GM18909 (cell line): ENCODE data around the gene GRID2.
"Not testable (repeated sequence)": the region's sequence is repeated elsewhere in the genome, so short reads cannot be mapped to it uniquely, and the experiment has no call there.

Experiments used
- ATAC-seq: cut with Tn5 transposase; IDR thresholded peaks from one replicate; pipeline ENCODE4 v1.9.1; 2021; ENCODE audit warnings: mild to moderate bottlenecking; ENCODE audit not compliant: unreplicated experiment, poor library complexity

The GRID2 gene

DNA sequence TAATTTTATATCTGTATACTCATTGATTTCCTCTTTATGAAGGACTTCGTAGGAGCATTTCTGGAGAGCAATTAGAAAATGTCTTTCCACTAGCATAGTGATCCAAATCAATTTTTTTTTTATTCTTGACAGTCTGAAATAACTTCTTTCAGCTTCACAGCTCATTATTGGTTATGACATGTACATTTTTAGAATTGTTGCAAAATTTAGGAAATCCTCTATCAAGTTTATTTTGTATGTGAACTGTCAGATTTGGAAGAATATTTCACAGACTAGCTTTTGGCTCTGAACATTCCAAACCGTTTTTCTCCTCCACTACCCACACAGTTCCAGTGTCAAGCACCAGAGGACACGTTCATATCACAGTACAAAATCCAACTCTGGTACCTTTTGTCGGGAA is 1275.2 kb downstream of the GRID2 start:
- ATAC-seq = no peak

DNA sequence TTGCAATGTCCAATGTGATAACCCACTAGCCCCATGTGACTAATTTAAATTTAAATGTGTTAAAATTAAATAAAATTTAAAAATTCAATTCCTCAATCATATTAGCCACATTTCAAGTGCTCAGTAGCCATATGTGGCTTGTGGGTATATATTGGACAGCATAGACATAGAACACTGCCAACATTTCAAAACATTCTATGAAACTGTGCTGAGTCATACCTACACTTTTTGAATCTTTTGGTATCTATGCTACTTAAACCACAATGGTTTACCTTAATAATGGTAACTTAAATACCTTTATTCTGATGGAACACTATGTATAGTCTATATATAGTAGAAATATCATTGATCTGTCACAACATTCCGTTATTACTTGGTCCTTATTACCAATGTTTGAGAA is 1301.4 kb downstream of the GRID2 start:
- ATAC-seq = peak; percentile 64

DNA sequence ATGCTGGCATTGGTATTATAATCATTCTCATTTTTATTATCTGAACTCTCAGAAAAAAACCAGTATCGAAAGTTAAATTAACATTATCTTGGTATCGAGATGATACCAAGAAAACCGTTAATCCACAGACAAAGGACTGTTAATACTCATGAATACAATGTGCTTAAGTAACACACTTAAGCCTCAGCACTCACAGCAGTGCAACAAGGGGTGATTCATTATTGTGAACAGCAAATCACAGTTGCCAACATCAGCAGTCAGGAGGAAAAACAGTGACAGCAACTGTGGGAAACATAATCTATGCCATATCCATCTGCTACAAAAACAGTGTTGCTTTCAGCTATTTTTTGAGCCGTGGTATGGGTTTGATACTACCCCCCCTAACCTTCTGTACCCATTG is 1313.8 kb downstream of the GRID2 start:
- ATAC-seq = no peak

DNA sequence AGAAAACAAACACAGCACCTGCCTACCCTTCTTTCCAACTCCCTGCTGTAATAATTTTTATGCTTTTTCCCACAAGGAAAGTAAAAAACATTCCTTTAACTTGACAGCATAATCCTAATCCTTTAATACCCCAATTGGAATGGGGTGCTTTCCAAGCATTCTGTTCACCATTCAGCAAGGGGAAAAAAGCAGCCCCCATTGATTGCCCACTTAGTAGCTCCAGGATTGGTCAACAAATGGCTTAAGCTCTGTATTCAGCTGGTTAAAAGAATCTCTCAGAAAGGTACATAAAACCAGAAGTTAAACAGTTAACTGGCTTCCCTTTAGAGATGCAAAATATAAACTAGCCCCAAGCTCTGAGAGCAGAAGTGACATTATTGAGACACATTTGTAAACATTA is 1330.0 kb downstream of the GRID2 start:
- ATAC-seq = no peak

DNA sequence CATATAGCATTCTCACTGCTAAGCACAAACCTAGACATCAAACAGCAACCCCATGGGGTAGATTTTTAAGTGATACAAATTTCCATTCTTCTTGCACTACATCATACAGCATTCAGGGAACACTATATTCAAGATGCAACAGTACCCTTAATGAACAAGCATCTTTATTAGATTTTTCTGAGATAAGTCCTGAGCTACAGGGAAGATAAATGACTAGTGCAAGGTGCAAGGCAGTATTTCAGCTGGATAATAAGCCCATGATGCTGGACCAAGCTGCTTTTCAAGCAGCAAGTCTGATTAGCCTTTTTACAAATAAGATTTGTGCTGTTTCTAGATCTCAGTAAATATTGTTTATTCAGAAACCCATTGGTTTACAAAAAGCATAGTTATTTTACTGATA is 1332.2 kb downstream of the GRID2 start:
- ATAC-seq = no peak

DNA sequence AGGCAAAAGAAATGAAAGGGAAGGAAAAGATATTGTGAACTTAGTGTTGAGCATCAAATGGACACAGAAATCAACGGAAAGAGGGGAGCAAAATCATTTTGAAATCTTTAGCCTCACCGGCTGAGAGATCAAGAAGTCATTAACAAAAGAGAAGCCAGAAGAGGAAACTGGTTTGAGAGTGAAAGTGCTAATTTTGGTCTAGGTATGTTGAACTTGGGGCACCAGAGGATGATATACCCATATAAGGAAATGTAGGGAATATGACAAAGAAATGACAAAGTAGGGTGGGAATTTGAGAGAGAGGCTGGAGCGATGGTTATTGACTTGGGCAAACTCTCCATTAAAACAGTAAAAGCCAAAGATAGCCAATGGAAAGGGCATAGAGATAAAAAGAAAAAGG is 1341.4 kb downstream of the GRID2 start:
- no peak for ATAC-seq

DNA sequence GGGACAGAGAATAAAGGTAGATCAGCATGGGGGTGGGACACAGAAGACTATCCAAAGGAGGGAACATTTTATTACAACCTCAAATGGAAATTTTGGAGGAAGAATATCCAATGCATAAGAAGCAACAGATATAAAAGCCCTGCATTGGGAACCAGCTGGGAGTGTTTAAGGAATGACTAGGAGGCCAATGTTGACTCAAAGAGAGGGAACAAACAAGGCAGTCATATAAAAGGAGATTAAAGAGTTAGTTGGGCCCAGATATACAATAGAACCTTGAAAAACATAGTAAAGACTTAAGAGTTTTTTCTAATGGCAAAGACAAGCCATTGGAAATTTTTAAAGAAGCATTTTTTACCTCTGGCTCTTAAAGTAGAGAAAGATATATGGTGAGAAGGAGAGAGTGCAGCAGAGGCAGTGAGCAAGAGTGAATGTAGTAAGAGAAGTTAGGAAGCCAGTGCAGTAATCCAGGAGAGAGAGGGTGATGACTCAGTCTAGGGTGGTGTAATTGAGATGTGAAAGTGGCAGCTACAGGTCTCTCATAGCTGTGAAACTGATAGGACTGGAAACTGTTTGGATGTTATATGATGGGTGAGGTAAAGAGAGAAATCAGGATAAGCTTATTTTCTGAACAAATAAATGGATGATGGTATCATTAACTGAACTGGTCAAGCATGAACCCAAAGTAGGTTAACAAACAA is 1342.6 kb downstream of the GRID2 start:
- peak; percentile 43 for ATAC-seq

DNA sequence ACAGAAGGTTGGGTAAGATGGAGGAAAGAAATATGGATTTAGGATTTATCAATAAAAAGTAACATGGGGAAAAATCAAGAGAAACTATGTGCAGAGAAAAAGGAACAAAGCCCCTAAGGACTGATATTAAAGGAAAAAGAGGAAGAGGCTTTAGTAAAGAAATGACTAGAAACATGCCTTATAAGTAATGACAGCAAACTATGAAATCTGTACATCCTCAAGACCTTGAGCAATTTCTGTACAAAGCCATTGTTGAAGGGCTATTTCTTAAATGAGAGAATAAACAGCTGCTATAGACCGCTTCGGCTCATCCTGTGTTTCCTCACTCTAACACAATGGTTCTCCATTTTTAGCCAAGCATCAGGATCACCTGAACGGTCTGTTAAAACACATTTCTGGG is 1344.5 kb downstream of the GRID2 start:
- no peak for ATAC-seq

DNA sequence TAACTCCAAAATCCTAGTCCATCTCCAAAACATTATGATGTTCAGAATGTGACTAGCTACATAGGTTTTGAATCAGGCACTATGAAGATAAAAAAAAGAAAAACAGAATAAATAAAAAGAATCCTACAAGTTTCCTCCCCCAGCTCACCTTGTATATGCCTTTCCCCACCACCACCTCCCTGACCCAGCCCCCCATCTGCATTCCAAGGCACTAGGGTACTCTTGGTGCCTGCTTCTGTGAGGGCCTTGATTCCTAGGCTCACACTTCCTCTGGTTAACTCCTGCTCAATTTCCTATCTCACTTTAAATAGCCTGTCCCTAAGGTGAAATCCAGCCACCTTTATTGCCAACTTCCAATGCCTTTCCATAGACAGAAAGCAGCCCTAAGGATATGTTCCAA is 1346.1 kb downstream of the GRID2 start:
- no peak for ATAC-seq

DNA sequence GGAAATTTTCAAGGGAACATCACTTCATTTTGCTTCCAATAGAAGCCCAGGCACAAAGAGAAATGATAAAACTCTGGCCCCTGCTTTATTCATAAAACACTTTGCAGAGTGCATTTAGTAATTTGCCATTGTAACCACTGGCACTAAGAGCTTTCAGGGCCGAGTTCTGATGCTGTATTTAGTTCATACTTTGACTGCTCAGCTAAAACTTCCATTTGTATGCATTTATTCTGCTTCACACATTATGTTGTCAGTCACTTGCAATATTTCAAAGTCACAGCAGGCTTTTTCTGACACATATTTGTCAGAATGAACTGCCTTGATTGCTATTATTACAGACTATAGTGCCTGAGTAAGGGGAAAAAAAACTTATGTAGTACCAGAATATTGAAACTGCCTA is 1350.4 kb downstream of the GRID2 start:
- ATAC-seq = no peak

DNA sequence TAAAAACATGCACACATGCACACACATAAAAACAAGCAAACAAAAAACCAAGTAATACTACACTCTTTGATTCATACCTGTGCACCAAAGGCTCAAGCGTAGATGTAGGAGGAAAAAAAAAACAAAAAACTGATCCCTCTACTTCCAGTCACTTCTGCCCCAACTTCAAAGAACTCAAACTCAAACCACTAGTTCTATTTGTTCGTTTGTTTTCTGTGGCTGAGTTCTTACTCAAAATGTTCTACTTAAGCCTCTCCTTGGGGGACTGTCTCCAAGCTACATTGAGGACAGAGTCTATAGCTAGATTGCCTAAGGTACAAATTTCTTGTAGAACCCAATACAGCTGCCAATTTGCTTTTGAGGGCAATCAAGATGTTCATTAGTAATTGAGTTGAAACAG is 1353.8 kb downstream of the GRID2 start:
- ATAC-seq = no peak

DNA sequence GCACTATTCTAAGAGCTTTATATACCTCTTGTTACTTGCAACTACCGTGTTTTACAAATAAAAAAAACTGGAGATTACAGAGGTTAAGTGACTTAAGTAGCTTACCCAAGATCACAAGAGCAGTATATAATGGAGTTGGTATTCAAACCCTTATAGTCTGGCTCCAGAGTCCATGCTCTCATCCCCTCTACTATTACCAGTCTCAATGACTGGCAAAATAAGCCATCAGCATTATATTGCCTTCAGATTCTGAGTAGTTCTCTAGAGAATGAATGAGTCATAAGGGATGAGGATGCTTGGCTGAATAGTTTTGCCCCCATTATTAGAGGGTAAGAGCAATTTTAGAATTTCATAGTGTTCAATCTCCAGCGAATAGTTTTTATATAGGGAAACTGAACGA is 1354.7 kb downstream of the GRID2 start:
- no peak for ATAC-seq

DNA sequence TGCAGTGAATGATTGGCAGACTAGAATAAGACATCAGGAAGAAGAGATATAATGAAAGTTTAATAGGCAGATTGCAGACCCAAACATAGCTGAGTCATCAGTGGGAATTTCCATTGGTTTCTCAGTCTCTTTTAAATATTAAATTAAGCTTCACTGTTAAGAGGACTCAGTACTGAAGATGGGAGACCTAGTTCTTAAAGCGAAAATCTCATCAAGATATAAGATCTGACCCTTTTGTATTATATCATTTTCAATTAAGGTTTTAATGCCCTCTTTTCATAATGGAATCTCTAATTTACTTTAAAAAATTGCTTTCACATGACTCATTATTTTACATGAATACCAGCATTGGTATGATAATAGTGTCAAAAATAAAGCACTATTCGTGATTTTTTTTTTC is 1355.9 kb downstream of the GRID2 start:
- ATAC-seq = no peak

DNA sequence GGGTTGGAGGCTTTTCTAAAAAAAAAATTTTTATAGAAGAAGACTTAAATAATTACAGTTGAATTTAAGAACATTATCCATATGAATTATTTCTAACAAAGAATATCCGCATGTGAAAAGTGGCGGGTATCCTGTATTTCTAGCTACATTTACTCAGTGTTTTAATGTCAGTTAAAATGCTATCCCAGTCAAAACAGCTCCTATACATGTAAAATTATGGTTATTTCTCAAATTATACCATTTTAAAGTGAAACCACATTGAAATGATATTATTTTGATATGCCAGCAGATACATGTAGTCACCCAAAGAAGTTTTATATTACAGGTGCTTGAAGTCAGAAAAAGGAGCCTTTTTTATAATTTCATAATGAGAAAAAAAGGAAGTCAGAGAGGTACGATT is 1356.3 kb downstream of the GRID2 start:
- ATAC-seq = no peak

DNA sequence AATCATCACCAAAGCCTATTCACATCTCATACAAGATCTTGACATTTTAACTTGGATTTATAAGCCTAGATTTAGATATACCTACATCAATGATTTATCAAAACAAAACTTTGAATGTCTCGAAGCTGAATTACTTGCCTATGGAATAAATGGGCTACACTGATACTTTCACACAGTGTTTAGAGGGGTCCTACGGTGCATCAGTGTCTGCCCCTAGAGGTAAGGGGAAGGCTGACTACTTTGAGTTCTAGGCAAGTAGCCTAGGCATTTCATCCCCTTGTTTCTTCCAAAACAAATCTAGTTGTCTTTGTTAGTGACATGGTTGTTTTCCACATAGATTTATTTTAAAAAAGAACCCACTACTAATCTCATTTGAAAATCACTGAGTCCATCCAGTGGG is 1366.7 kb downstream of the GRID2 start:
- ATAC-seq = no peak

DNA sequence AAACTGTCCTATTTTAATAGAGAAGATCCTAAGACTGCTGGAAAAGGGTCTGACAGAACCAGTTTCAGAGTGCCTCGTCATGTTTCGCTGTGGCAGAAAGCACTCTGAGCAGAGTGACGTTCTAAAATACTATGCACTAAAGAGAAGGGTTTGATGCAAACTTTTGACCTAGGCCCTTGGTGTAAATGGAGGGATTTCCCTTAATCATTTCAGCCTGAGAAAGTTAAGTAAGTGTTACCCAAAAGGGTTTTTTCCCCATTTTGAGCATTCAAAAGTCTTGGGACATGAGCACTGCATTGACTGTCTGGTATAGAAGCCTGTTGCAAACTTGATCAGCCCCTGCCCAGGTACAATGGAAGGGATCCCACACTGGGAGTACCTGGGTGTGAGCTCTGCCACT is 1367.3 kb downstream of the GRID2 start:
- ATAC-seq = no peak

DNA sequence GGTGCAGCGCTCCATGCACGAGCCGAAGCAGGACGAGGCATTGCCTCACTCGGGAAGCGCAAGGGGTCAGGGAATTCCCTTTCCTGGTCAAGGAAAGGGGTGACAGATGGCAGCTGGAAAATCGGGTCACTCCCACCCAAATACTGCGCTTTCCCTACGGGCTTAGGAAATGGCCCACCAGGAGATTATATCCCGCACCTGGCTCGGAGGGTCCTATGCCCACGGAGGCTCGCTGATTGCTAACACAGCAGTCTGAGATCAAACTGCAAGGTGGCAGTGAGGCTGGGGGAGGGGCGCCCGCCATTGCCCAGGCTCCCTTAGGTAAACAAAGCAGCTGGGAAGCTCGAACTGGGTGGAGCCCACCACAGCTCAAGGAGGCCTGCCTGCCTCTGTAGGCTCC is 1373.2 kb downstream of the GRID2 start:
- ATAC-seq = not testable (repeated sequence)

DNA sequence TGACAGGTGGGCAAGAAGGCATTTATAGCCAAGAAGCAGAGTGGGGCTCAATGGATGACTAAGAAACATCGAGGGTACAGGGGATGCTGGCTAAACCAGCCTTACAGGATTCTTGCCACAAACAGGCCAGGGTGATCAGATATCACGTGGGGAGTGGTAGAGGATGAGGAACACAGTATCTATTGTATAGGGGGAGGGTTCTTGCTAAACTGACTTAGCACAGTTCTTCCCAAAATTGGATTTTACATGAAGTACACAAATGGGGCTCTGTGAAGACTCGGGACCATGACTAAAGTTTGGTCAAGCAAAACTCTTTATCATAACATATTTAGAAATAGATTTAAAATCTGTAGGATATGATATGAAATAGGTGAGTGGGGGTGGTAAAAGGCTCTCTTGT is 1380.8 kb downstream of the GRID2 start:
- no peak for ATAC-seq

DNA sequence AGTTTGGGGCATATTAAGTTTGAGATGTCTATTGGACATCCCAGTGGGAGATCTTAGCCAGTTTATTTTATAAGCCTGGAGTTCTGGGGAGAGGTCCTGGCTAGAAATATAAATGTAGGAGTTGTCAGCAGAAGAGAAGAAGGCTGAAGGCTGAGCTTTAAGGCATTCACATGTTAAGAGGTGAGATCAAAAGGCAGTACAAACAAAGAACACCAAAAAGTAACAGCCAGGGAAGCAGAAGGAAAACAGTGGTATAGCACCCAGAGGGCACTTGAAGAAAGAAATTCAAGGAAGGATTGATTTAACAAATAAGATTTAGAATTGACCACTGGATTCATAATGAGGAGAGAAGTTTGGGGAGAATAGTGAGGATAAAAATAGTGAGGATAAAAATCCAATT is 1383.5 kb downstream of the GRID2 start:
- ATAC-seq = no peak

DNA sequence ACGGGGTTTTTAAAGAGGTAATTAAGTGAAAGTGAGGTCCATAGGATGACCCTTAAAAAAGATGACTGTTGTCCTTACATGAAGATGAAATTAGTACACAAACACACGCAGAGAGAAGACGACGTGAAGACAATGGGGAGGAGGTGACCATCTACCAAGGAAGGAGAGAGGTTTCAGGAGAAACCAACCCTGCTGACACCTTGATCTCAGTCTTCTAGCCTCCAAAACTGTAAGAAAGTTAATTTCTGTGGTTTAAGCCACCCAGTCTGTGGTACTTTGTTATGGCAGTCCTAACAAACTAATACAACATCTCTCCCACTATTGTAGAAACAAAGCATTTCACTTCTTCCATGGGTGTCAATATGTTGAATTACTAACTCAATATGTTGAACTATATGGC is 1385.2 kb downstream of the GRID2 start:
- ATAC-seq = no peak

DNA sequence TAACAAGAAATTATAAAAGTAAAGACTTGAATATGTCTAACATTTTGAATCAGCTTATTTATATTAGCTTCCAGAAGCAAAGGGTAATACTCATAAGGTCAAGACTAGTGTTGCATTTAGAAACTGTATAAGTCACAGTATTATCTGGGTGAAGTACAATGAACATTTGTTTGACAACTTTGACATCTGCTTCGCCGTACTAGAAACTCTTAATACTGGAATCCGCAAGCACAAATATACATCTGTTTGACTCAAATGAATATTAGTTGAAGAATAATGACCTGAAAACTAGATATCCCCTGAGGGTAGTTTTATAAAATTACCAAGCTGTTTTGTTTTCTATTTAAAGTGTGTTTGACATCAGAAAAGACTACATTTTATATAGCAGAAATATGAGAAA is 1389.4 kb downstream of the GRID2 start:
- ATAC-seq = no peak

DNA sequence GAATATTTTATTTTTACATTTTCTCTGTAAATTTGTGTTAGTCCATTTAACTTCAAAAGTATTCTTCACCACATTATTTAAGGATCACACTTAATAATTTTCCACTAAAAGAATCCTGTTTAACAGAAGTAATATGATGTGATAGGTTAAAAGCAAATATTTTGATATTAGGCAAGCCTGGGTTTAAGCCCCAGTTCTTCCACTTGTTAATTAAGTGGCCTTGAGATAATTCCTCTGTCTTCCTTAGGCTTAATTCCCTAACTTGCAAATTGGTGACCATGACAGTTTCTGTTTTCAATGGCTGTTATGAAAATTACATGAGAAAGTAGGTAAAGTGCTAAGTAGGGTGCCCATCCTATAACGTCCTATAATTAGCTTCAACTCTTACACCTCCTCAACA is 1394.9 kb downstream of the GRID2 start:
- ATAC-seq = no peak

DNA sequence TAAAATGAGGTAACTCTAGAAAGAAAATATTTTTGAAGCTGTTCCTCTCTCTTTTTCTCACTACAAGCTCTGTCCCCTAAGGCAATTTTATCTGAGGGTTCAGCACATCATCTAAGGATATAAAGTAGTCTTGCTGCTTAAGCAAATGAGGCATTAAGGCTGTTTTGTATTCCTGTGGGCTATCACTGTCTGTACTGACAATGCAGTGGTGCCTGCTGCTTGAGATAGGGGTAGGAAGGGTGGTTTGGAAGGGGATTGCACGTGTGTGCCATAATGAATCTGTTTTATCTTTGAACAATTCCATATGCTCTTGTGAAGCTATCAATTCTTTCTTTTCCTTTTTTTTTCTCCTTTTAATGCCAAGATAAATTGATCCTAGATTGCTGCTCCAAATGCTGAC is 1396.8 kb downstream of the GRID2 start:
- ATAC-seq = no peak
